Measurements from ENCODE around the gene PHLPP1. TPM values are rescaled to one million over a fixed set of nuclear protein-coding genes. Genes with fewer than 3 reads are reported as not detected.

The PHLPP1 gene
- total RNA-seq, 1 experiment from 2014 or later, result 14.7 TPM

DNA sequence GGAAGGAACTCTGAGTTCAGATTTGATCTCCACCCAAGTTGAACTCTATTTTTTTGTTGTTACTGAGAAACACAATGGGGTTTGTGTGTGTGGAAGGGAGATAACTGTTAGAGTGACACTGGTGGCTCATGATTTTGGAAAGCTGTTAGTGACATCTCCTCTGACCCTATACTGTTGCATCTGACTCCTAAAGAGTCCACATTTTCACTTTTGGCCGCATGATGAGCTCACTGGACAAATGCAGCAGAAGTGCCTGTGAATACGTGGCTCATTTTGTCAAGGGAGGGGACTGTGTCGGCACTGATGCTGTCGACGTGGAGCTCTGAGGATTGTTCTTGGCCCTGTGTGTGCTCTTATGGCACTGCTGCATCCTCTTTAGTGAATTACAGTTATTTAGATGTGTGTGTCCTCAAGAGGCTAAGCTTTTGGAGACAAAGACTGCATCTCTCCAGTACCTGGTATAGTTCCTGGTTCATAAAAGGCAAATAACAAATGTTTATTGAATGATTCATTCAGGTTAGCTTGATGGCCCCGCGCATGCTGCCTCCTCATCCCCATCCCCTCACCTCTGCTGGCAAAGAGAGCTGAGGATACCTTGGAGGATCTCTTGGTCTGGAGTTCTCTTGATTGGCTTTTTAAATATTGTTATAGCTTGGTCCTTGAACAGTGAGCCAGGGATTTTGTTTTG is 135.4 kb downstream of the PHLPP1 start:
- POLR2A ChIA-PET, result no interaction called here
- Histone ChIP-seq H3K9me3 (ENCODE audit: control insufficient read depth in 1 of 2, insufficient read depth in 1 of 2, low read depth in 1 of 2, low read length in 2 of 2) (no peaks in the 10 kb centered on the region), H2AFZ (ENCODE audit: low read depth, low read length, poor library complexity, severe bottlenecking) (no peak overlapping the region), H3K4me2 (ENCODE audit: low read length) (no peak overlapping the region), H3K79me2 (ENCODE audit: insufficient read depth, low read length) (no peaks in the 10 kb centered on the region), H3K9ac (ENCODE audit: low read length) (no peak overlapping the region), H3K4me1 (ENCODE audit: control insufficient read depth in 1 of 2, insufficient read depth in 2 of 2, low read length in 2 of 2) (peaks cover 0 to 22% of the 10 kb centered on the region in 2 experiments; a peak in 2 of 4 replicates), H3K36me3 (ENCODE audit: control insufficient read depth in 1 of 2, insufficient read depth in 2 of 2, low read length in 2 of 2) (no peaks in the 10 kb centered on the region), H4K20me1 (ENCODE audit: insufficient read depth) (no peaks in the 10 kb centered on the region), H3K27me3 (ENCODE audit: insufficient read depth, low read length) (no peaks in the 10 kb centered on the region), H3K4me3 (replicated peaks in 1 of 2; ENCODE audit: low read depth in 1 of 2, low read length in 2 of 2) (no peak overlapping the region), H3K9me2 (ENCODE audit: insufficient read depth) (no peaks in the 10 kb centered on the region), H3K27ac (ENCODE audit: low read depth, low read length) (no peak overlapping the region)
- BruUV-seq (replicated peaks), result no TSS peak
- ATAC-seq (no peak), DNase-seq (ENCODE audit: low read depth, low spot score) (no peak)
- TF ChIP-seq FOSL1 (IDR thresholded peaks at IDR 0.05; ENCODE audit: low read depth) (no peak), REST (IDR thresholded peaks at IDR 0.05; ENCODE audit: low read depth) (no peak), RAD21 (IDR thresholded peaks at IDR 0.05; ENCODE audit: low read depth) (no peak), JUND (IDR thresholded peaks at IDR 0.05) (no peak), MAX (IDR thresholded peaks at IDR 0.05) (no peak), ZNF274 (IDR thresholded peaks at IDR 0.05; ENCODE audit: low read depth, low read length) (no peak), CBX3 (IDR thresholded peaks at IDR 0.05; ENCODE audit: low read depth) (no peak), ELF1 (IDR thresholded peaks at IDR 0.05; ENCODE audit: borderline replicate concordance, low read depth) (no peak), ZBTB33 (IDR thresholded peaks at IDR 0.05; ENCODE audit: extremely low read depth, insufficient replicate concordance, low read length) (no peak), CEBPB (IDR thresholded peaks at IDR 0.05; ENCODE audit: low read depth) (no peak), SIN3A (IDR thresholded peaks at IDR 0.05; ENCODE audit: low read depth) (no peak), EGR1 (IDR thresholded peaks at IDR 0.05; ENCODE audit: low read depth) (no peak), SP1 (IDR thresholded peaks at IDR 0.05; ENCODE audit: low read depth) (no peak), SRF (IDR thresholded peaks at IDR 0.05; ENCODE audit: low read depth) (no peak), ZFX (IDR thresholded peaks at IDR 0.05) (no peak), TCF7L2 (IDR thresholded peaks at IDR 0.05; ENCODE audit: borderline replicate concordance, extremely low read depth, insufficient read depth, insufficient read length) (no peak)
- TF ChIP-seq, protein P1, sequence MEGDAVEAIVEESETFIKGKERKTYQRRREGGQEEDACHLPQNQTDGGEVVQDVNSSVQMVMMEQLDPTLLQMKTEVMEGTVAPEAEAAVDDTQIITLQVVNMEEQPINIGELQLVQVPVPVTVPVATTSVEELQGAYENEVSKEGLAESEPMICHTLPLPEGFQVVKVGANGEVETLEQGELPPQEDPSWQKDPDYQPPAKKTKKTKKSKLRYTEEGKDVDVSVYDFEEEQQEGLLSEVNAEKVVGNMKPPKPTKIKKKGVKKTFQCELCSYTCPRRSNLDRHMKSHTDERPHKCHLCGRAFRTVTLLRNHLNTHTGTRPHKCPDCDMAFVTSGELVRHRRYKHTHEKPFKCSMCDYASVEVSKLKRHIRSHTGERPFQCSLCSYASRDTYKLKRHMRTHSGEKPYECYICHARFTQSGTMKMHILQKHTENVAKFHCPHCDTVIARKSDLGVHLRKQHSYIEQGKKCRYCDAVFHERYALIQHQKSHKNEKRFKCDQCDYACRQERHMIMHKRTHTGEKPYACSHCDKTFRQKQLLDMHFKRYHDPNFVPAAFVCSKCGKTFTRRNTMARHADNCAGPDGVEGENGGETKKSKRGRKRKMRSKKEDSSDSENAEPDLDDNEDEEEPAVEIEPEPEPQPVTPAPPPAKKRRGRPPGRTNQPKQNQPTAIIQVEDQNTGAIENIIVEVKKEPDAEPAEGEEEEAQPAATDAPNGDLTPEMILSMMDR (IDR thresholded peaks at IDR 0.05 in 2 of 3, conservative IDR thresholded peaks at IDR 0.05 in 1 of 3; ENCODE audit: borderline replicate concordance in 1 of 3, insufficient read depth in 1 of 3, low read depth in 2 of 3, low read length in 2 of 3), result no peak
- TF ChIP-seq, protein P2, sequence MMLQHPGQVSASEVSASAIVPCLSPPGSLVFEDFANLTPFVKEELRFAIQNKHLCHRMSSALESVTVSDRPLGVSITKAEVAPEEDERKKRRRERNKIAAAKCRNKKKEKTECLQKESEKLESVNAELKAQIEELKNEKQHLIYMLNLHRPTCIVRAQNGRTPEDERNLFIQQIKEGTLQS (IDR thresholded peaks at IDR 0.05), result no peak
- CTCF ChIA-PET, result no interaction called here
- intact Hi-C loops (cut with micrococcal nuclease), result no loop called here
- RAD21 ChIA-PET (ENCODE audit: low non-redundant PET in 1 of 2, low total read pairs in 2 of 2, uncharacterized antibody in 2 of 2, unreplicated experiment in 2 of 2), result no interaction called here

All from HCT116 (cell line).